RPMI7951 (cell line): Measurements from ENCODE around the gene ANKS6. TPM values are rescaled to one million over a fixed set of nuclear protein-coding genes. Genes with fewer than 3 reads are reported as not detected.
A peak's percentile ranks its signal among the peaks of the same experiment; 100 is the strongest.

ENCODE experiments used
- DNase-seq: peaks from one replicate; pipeline ENCODE4 v3.0.0-alpha.2; 2012; ENCODE audit warnings: low read depth
- total RNA-seq: library from RNA; depleted of rRNA; stranded (reverse); fragments of >200 nt; shearing (Covaris generic); gene quantifications from 2 replicates; pipeline ENCODE4 v1.2.3, GENCODE V29; 2014; rRNA removed

ANKS6 gene
- 8.1 and 8.9 TPM in 2 replicates for total RNA-seq

DNA sequence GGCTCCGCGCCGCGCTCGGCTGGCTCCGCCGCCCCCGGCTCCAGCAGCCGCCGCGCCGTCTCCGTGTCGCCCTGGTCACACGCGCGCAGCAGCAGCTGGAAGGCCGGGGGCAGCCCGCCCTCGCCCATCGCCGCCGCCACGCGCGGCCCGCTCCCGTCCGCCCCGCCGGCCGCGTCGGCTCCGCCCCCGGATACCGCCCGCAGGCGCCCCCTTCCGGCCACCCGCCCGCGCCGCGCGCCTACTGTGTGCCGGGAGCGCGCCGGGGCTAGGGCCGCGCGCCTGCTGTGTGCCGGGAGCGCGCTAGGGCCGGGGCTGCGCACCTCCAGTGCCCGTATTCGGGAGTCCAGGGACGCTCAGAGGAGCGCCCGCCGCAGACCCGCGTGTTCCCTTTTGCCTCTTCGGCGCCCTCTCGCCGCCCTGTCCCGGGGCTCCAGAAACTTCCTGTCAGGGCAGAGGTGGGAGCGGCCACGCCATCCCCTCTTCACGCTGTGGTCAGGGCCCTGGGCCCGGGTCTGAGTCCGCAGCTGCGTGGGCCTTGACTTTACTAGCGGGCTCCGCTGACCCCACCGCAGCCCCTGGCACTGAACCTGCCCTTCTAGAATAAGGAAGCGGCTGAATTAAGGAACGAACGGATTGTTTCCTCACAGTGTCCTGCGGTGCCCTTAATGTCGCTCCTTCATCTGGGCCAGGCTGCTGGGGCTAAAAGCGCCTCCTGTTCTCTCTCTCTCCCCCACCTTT, at the start of gene ANKS6:
Gene ANKS6, minus strand, starts transcription at position 192 of the 738 bp plus-strand sequence. Its CDS starts 64 bp downstream, at position 128.
- DNase-seq: peak; percentile 71

DNA sequence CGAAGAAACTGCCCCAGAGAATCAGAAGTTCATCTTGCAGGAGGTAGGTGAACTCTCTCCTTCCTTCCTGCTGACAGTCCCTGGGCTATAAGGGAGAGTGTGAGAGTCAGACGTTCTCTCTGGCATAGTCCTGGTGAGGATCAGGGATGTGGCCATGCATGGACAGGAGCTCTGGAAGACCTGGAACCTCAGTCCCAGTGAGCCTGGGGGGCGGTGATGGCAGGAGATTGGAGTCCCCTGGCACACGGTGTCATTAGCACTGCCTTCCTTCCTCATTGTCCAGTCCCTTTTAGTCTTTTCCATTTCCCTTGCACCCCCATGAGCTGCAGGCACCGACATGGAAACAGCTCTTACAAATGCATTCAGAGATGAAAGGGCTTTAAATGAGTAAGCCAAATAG, 49.7 kb upstream of the ANKS6 start:
- no peak for DNase-seq

DNA sequence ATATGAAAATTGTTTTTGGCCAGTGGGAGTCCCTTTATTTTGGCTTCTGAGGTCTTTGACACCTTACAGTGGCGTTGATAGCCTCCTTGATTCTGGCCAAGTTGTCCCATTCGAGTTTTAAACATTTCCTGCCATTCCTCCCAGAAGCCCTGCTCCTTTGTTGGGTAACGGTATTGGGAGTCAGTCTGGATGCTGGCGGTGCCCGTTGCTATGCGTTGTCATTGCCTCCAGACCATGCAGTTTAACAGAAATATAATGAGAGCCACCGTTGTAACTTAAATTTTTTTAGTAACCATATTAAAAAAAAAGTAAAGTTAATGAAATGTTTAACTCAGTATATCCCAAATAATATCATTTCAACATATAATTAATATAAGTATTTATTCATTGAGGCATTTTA, 46.2 kb upstream of the ANKS6 start:
- no peak for DNase-seq

DNA sequence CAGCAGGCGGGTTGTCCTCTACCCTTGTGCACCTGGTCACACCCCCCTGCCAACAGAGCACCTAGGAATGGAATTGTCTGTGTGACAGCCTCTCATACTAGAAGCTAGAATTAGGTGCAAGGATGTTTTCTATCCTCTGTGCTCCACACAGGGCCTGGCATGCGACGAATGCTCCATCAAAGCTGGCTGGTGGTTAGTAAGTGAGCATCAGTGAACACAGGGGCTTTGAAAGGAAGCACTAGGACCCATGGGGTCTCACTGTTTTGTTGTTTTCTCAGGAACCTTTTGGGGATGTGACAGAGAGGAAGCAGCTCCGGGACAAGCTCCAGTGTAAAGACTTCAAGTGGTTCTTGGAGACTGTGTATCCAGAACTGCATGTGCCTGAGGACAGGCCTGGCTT, 43.4 kb upstream of the ANKS6 start:
- no peak for DNase-seq

DNA sequence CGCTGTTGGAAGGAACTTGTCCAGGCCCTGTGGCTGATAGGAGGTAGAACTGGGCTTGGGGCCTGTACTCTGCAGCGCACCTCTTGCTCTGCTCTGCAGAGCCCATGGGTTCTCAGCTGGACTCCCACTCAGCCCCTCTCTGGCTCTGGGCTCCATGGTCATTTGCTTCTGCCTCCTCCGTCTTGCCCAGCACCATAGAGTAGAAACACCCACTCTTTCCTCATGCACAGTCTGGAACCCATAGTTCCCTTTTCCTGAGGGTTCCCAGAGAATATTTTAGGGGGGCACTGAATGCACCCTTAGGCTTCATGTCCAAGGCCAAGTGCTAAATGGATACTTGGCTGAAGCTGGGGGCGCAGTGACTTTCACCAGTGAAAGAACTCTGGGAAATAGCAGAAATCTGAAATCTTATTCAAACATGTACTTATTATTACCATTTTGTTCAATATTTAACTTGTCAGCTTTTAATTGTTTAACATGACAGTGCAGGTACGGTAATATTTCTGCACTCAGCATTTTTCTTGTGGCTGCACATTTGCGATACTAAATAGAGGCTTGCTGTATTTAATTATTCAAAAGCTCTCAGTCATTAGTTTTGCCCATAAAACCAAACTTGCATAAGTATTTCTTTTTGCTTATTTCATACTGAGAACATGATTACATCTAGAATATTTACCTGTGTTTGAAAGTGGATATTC, 42.7 kb upstream of the ANKS6 start:
- no peak for DNase-seq

DNA sequence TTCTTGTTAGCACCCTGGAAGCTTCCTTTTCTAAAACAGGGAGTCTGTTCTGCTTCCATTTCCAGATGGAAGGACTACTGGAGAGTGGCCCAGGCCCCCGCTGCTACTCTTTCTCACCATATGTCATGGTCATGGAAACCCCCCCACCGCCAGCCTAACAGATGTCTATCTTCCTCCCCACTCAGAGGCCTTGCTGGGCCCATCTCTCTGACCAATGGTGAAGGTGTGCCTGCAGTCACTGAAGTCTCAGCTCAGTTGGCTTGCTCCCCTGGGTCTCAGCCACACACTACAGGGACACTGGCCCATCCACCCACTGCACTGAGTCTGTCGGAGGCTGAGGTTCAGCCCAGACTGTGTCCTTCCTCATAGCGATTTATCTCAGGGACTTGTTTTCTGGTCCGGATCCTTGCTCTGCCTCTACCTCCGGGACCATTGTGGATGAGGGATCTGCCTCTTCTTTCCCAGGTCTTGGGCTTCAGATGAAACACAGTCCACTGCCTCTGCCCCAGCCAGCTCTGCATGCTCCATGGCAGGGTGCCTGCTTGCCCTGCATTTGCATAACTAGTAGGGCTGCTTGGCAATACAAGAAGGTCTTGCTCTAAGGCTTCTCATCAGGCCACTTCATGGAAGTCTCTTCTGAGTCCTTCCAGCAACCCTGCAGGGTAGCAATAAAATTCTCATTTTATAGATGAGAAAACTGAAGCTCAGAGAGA, 42.0 kb upstream of the ANKS6 start:
- DNase-seq: no peak

DNA sequence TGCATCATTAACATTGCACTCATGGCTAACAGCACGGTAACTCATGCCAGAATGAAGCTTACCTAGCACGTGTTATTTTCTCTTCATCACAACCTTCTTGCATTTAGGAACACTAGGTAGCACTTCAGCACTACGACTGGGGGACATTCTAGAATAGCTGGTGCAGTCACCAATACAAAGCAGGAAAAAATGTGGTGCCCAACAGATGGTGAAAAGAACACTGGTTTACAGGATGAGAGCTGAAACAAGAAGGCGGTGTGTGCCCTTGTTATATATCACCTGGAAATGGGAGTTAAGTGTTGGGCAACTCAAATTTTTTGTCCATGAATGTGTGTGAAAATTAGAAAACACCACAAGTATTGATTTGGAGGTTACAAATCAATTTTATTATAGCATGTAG, 41.2 kb upstream of the ANKS6 start:
- no peak for DNase-seq

DNA sequence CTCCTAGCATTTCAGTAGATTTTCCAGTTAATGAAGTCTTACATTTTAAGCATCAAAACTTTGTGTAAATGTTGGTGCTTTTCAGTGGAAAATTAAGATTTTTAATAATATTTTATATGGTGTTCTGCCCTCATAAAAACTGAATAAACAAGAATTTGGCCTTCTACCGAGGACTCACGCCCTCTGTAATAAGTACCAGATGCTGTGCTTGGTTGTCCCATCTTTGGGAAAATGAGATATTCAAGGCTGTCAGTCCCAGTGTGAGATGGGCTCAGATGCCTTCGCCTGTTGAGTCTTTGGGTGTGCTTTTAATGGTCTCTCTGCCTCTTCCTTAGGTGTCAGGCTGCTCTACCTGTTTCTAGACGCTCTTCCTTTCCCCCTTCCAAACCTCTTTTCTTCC, 39.9 kb upstream of the ANKS6 start:
- no peak for DNase-seq

DNA sequence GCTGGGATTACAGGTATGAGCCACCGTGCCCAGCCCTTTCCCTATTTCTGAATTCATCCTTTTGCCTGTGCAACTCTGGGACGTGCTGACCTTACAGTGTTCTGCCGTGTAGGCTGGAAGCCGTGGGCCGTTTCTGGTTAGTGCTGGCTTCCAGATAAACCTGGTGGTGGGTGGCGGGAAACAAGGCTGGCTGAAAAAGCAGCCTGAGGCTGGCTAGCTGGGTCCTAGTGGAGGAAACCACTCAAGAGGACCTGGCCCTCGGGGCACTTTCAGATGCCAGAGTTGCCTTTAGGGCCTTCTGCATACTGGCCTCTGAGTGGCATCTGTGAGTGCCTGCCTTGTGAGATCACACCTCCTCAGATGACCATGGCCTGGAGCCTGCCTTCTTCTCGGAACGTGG, 38.0 kb upstream of the ANKS6 start:
- no peak for DNase-seq

DNA sequence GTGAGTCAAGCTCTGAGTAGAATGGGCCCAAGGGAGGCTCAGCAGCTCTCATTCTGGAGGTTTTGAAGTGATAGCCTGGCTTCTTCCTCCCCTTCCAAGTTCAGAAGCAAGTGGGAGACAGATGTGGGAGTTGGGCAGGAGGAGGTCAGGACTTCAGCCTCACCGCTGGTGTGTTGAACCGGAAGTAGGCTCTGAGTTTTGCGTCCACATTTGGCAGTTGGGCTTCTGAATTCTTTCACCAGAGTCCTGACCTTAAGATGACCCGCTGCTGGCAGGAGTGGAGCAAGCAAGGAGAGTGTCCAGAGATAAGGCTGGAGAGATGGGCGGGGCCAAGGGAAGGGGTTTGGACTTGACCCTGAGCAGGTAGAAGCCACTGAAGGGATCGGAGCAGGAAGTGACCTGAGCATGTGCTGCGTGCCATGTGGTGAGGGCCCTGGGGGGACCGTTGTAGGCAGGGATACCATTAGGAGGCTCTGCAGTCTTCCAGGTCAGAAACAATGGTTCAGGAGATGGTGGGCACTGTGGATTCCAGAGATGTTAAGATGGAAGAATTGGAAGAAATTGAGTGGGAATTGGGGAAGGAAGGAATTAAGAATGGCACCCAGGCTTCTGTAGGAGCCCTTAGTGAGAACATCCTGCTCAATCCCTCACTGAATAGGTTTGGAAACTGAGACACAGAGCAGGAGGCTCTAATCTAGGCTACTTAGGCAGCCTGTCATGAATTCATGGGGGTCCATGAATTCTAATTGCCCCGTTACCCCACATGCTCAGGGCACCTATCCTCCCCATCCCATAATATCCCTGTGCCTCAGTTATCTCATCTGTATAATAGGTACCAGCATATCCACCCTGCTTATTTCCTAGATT, 37.0 kb upstream of the ANKS6 start:
- peak; percentile 16 for DNase-seq

DNA sequence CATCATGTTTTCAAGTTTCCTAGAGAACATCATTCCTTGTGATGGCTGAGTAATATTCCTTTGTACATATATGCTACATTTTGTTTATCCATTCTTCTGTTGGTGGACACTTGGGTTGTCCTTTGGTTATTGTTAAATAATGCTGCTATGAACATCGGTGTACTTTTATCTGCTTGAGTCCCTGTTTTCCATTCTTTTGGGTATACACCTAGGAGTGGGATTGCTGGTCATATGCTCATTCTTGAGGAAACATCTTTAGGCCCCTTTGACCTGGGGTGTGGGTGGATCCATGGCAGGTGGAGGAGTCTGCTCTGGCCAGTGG, 36.4 kb upstream of the ANKS6 start:
- no peak for DNase-seq

DNA sequence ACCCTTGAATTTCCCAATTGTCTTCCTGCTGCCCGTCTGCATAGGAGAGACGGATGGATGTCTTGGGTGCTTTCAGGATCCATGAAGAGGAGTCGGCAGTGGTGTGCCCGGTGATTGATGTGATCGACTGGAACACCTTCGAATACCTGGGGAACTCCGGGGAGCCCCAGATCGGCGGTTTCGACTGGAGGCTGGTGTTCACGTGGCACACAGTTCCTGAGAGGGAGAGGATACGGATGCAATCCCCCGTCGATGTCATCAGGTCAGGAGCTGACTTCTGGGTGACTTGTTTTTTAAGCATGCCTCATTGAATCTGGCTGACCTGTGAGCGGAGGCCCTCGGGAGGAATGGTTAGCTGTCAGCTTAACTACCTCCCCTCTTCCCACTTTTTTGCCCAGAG, 35.3 kb upstream of the ANKS6 start:
- no peak for DNase-seq

DNA sequence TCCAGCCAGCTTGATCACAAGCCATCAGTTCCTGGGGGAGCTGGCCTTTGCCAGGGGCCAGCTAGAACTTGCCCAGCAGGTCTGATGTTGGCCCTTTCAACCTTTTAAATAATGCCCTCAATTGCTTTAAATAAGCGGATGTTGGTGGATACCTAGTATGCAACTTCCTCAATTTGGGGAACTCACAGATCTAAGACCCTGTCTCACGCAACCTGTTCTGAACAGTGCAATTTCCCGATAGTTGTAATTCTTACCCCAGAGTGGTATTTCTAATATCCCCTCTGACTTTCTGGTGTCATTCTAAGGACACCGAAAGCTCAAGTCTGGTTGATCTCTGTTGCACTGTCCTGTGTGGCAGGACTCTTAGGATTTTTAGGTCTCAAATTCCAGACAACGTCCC, 34.2 kb upstream of the ANKS6 start:
- DNase-seq: no peak

DNA sequence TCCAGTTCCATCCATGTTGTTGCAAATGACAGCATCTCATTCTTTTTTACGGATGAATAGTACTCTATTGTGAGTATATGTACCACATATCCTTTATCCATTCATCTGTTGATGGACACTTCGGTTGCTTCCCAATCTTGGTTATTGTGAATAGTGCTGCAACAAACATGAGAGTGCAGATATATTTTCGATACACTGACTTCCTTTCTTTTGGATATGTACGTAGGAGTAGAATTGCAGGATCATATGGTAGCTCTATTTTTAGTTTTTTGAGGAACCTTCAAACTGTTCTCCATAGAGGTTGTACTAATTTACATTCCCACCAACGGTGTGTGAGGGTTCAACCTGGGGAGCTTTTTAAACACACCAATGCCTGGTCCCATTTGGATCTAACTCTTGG, 33.4 kb upstream of the ANKS6 start:
- DNase-seq: no peak

DNA sequence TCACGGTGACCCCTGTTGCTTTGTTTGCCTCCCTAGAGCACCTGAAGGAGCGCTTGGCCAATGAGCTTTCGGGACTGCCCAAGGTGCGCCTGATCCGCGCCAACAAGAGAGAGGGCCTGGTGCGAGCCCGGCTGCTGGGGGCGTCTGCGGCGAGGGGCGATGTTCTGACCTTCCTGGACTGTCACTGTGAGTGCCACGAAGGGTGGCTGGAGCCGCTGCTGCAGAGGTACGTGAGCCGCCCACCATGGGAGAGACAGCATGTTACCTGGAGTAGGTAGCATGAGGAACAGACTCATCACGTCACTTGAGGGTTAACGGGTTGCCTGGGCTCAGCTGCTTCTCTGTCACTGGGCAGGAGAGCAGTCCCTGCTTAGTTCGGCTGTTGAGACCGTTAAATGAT, 30.4 kb upstream of the ANKS6 start:
- DNase-seq: no peak

DNA sequence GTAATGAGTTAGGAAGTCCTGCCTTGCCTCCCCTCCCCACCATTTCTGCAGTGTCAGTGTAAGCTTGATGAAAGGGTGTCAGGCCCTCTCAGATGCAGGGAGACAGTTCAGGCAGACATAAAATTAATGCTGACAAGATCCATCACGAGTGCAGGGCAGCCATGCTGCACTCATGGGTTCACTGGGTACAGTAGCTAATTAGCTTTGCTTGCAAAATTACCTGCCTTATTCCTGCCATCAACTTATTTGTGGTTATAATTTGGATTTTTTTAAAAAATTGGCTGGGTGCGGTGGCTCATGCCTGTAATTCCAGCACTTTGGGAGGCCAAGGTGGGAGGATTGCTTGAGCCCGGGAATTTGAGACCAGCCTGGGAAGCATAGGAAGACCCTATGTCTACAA, 29.1 kb upstream of the ANKS6 start:
- DNase-seq: no peak

DNA sequence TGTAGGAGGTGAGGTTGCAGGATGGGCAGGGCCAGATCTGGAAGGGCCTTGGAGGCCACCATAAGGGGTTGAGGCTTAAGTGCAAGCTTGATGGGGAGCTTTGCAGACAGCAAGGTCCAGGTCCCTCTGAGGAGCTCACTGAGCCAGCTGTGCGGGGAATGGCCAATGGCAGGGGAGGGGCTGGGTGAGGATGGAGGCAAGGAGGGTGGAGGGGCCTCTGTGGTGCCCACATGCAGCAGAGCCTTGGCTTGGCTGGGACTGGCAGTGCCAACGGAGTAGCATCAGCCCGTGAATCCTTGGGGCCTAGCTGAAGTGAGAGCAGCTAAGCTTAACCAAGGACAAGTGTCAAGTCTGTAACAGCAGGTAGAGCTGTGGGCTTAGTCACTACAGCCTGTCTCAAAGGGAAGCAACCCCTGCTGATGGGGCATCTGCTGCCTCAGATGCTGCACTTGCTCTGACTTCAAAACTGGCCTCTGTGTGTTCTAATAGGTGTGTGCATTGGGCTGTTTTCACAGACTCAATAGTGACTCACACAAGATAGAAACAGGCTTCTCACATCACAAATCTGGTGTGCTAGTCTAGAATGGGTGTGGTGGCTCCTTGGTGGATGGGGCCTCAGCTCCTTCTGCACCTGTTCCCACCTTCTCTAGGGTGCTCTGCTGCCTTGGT, 27.4 kb upstream of the ANKS6 start:
- DNase-seq: no peak

DNA sequence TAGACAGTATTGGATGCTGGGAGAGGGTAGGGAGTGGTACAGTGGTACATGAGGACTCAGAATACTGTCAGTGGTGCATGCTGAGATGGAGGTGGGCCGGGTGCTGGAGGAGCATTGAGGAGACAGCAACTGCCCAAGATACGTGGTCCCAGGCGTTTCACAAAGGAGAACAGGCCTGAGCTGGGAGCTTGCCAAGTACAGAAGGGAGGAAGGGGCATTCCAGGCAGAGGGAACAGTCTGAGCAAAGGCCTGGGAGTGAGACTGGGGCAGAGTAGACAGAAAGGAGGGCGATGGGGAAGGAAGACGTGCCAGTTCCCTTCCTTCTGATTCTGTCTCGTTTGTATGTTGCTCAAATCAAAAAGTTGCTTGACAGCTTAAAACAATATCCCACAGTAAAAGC, 26.3 kb upstream of the ANKS6 start:
- no peak for DNase-seq

DNA sequence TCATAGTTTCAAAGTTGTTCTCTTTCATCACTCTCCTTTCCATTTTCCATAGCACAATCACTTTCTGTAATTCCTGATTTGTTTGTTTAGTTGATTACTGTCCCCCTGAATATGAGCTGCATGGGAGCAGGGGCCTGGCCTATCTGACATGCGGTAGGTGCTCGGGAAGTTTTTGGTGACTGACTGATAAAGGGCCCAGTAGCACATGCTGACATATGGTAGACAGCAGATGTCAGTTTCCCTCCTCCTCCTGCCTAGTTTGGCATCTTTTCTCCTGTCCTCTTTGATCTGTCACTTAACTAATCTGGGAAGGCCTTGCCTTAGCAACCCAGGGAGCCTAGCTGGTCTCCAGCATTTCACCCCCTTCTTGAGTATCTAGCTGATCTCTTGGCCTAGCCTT, 25.5 kb upstream of the ANKS6 start:
- DNase-seq: no peak

DNA sequence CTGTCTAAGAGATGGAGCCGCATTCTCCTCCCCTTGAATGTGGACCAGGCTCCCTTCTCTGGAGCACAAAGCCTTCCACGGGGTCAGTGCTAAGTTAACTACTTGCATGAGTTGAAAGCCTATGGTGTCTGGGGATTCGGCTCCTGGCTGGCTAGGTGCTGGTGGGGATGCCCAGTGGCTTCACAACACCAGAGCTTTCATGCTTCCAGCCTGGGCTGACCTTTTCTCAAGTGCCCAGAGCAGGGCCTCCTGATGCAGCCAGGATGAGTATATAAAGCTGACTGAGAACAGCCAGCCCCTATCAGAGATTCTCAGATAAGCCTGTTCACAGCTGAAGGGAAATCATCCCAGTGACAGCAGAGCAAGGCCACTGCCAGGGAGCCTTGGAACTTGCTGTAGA, 22.9 kb upstream of the ANKS6 start:
- no peak for DNase-seq

DNA sequence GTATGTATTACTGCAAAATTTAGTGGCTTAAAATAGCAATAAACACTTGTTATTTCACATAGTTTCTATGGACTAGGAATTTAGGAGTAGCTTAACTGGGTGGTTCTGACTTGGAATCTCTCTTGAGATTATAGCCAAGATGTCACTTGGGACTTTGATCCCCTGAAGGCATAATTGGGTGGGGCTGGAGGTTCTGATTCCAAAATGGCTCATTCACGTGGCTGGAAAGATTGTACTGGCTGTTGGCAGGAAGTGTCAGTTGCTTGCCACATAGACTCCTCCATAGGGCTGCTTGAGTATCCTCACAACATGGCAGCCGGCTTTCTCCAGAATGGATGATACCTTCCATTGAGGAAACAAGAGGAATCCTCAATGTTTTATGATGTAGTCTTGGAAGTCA, 22.4 kb upstream of the ANKS6 start:
- no peak for DNase-seq
